Mesothelial cell of epicardium (in vitro differentiated cells): ENCODE data around the gene OR1J1. TPM values are rescaled to one million over a fixed set of nuclear protein-coding genes. Genes with fewer than 3 reads are reported as not detected.

Experiments used
- DNase-seq, 2 experiments: peaks; one replicate each; pipeline ENCODE4 v3.0.0; 2021; ENCODE audit warnings: low spot score in 2 of 2; ENCODE audit not compliant: unreplicated experiment in 2 of 2
- H3K27ac Mint-ChIP-seq: 2 replicates; pipeline ENCODE4 v1.8.0; 2021; ENCODE audit warnings: mixed read lengths
- H3K27me3 Mint-ChIP-seq: 2 replicates; pipeline ENCODE4 v1.8.0; 2021; ENCODE audit warnings: low read depth, mixed read lengths
- H3K36me3 Mint-ChIP-seq: 2 replicates; pipeline ENCODE4 v1.8.0; 2021; ENCODE audit warnings: mixed read lengths
- H3K4me1 Mint-ChIP-seq: 2 replicates; pipeline ENCODE4 v1.8.0; 2021; ENCODE audit warnings: mixed read lengths
- H3K4me3 Mint-ChIP-seq: 2 replicates; pipeline ENCODE4 v1.8.0; 2021; ENCODE audit warnings: mild to moderate bottlenecking, moderate library complexity, mixed read lengths
- H3K9me3 Mint-ChIP-seq: 2 replicates; pipeline ENCODE4 v1.8.0; 2021; ENCODE audit warnings: mixed read lengths
- CTCF ChIP-seq: fragments of 200-600 bp; sonication (generic); IDR thresholded peaks from one replicate; pipeline ENCODE4 v1.5.0; 2021; ENCODE audit warnings: antibody characterized with exemption; ENCODE audit not compliant: unreplicated experiment
- total RNA-seq: library from RNA; stranded (reverse); gene quantifications from 3 replicates; pipeline ENCODE4 v1.2.1, GENCODE V29; 2021

The OR1J1 gene
- total RNA-seq, 1 donor from 2014 or later, result not detected

- Mint-ChIP-seq H3K27ac (no peak overlapping the region), H3K4me1 (no peaks in the 10 kb centered on the region), H3K4me3 (no peak overlapping the region), H3K27me3 (no peaks in the 10 kb centered on the region), H3K36me3 (no peaks in the 10 kb centered on the region), H3K9me3 (peaks cover 79% of the 10 kb centered on the region)
- DNase-seq, result no peak
- no peak for TF ChIP-seq CTCF
These were observed 2.0 kb downstream of the OR1J1 start for GRCh38 chr9:122475717-122476116.

DNA sequence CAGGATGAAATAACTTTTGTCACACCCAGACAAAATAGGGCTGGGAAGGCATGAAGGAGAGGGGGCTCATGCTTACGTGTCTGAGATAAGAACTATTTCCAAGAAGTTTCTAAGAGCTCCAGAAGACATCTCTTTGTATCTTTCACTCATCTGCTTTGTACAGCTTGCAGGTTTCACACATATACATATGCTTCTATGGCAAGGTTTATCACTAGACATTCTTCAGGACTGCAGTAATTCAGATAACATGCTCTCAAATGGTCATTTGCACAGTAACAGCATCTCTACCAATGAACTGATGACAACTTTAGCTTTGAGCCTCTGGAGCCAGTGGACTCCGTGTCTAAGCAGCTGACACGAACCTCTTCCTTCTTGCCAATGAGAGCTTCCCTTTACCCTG is 3.2 kb downstream of the OR1J1 start:
- H3K27me3 Mint-ChIP-seq, result no peaks in the 10 kb centered on the region
- H3K9me3 Mint-ChIP-seq, result peaks cover 83% of the 10 kb centered on the region
- no peak overlapping the region for H3K27ac Mint-ChIP-seq
- H3K4me1 Mint-ChIP-seq, result no peaks in the 10 kb centered on the region
- no peak for DNase-seq
- no peaks in the 10 kb centered on the region for H3K36me3 Mint-ChIP-seq
- no peak for TF ChIP-seq CTCF
- H3K4me3 Mint-ChIP-seq, result no peak overlapping the region

GRCh38 chr9:122468735-122469134 is 9.0 kb downstream of the OR1J1 start:
- Mint-ChIP-seq H3K4me3 (no peak overlapping the region), H3K36me3 (no peaks in the 10 kb centered on the region), H3K9me3 (peaks cover 37% of the 10 kb centered on the region), H3K27ac (no peak overlapping the region), H3K27me3 (peaks cover 14% of the 10 kb centered on the region), H3K4me1 (peaks cover 2% of the 10 kb centered on the region)
- no peak for DNase-seq
- TF ChIP-seq CTCF, result no peak

DNA sequence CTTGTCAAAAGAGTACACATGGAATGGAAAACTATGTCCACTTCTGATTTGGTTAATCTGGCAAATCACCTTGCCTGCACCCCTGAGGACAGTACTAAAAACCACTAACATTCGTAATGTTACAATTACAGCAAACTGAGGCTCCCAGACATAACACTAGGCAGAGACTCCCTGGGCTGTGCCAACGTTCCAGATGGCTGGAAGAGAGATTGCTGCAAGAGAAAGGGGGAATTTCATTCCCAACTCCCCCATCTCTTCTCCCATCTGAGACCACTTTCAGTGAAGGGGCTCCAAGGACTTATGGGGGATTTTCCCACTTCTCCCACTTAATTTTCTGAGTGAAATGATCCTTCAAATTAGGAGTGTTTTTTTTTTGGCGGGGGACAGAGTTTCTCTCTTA is 11.3 kb downstream of the OR1J1 start:
- peaks cover 17% of the 10 kb centered on the region for H3K9me3 Mint-ChIP-seq
- no peaks in the 10 kb centered on the region for H3K36me3 Mint-ChIP-seq
- no peak overlapping the region for H3K27ac Mint-ChIP-seq
- DNase-seq, result no peak
- no peak overlapping the region for H3K4me3 Mint-ChIP-seq
- no peak for TF ChIP-seq CTCF
- peaks cover 2% of the 10 kb centered on the region for H3K4me1 Mint-ChIP-seq
- peaks cover 14% of the 10 kb centered on the region for H3K27me3 Mint-ChIP-seq

GRCh38 chr9:122464633-122465567 is 12.8 kb downstream of the OR1J1 start:
- H3K9me3 Mint-ChIP-seq, result peaks cover 19% of the 10 kb centered on the region
- no peak overlapping the region for H3K27ac Mint-ChIP-seq
- peaks cover 14% of the 10 kb centered on the region for H3K27me3 Mint-ChIP-seq
- peak overlapping the region; percentile 44 for H3K4me3 Mint-ChIP-seq
- DNase-seq, result peak in 1 of 2 experiments; percentile 69
- no peaks in the 10 kb centered on the region for H3K36me3 Mint-ChIP-seq
- H3K4me1 Mint-ChIP-seq, result peaks cover 2% of the 10 kb centered on the region
- TF ChIP-seq CTCF, result peak; percentile 90
